HFF-Myc (cell line): Measurements from ENCODE around the gene EIF3F.

ENCODE experiments used
- DNase-seq: peaks from one replicate; pipeline ENCODE4 v3.0.0-alpha.2; 2011; ENCODE audit warnings: low read depth; ENCODE audit errors: extremely low read depth
- H3K4me3 ChIP-seq: replicated peaks from 2 replicates; pipeline ENCODE4 v1.5.1; 2011; ENCODE audit warnings: low read depth, mild to moderate bottlenecking, control low read depth, low read length
- CTCF ChIP-seq: IDR thresholded peaks from 2 replicates; pipeline ENCODE4 v1.5.1; 2012; ENCODE audit warnings: mild to moderate bottlenecking, low read depth, low read length, control low read depth; ENCODE audit errors: missing control alignments

The EIF3F gene

GRCh38 chr11:8036002-8036802 is 49.1 kb downstream of the EIF3F start:
- DNase-seq, result no peak
- TF ChIP-seq CTCF, result no peak
- H3K4me3 ChIP-seq, result no peak overlapping the region

- no peak for TF ChIP-seq CTCF
- no peak for DNase-seq
- H3K4me3 ChIP-seq, result no peak overlapping the region
Measured at GRCh38 chr11:8036986-8037385, 49.8 kb downstream of the EIF3F start.

- no peak for TF ChIP-seq CTCF
Measured at GRCh38 chr11:8038393-8038792, 51.3 kb downstream of the EIF3F start.

GRCh38 chr11:8038811-8039529 is 51.8 kb downstream of the EIF3F start:
- H3K4me3 ChIP-seq, result no peak overlapping the region
- TF ChIP-seq CTCF, result no peak
- no peak for DNase-seq

More at GRCh38 chr11:8038393-8038792, 51.3 kb downstream of the EIF3F start:
- no peak overlapping the region for H3K4me3 ChIP-seq
- no peak for DNase-seq

GRCh38 chr11:8039530-8040260 is 52.6 kb downstream of the EIF3F start:
- DNase-seq, result no peak

More at GRCh38 chr11:8039530-8040260, 52.6 kb downstream of the EIF3F start:
- TF ChIP-seq CTCF, result no peak
- no peak overlapping the region for H3K4me3 ChIP-seq
